K562 (cell line): ENCODE results near the gene ZNF280C. TPM values are rescaled to one million over a fixed set of nuclear protein-coding genes. Genes with fewer than 3 reads are reported as not detected.

Experiments used
- CC2D1A ChIP-seq: fragments of 450-650 bp; IDR thresholded peaks from 2 replicates; pipeline ENCODE4 v1.6.1; 2017; ENCODE audit warnings: mild to moderate bottlenecking
- CREBBP ChIP-seq: IDR thresholded peaks from one replicate; pipeline ENCODE4 v1.6.1; 2012; ENCODE audit warnings: low read depth, mild to moderate bottlenecking, control low read depth, inconsistent platforms, low read length
- CREM ChIP-seq: IDR thresholded peaks from 2 replicates; pipeline ENCODE4 v1.6.1; 2014; ENCODE audit warnings: antibody characterized with exemption, low read depth
- EP400 ChIP-seq: fragments of 450-650 bp; IDR thresholded peaks from 2 replicates; pipeline ENCODE4 v1.6.1; 2017; ENCODE audit warnings: antibody characterized with exemption, mild to moderate bottlenecking, moderate library complexity
- ETV6 ChIP-seq, 3 experiments: fragments of 150-350 bp in 1 of 3; sonication (generic) in 1 of 3; formaldehyde crosslinking in 1 of 3; IDR thresholded peaks; 2 replicates each; pipeline versions ENCODE4 v1.6.1 to v1.8.0; 2014 to 2022; ENCODE audit warnings: borderline replicate concordance in 2 of 3, low read depth in 2 of 3, antibody characterized with exemption in 1 of 3, low read length in 1 of 3, mild to moderate bottlenecking in 1 of 3, missing genetic modification reagents in 1 of 3
- FOXJ2 ChIP-seq: fragments of 200-800 bp; sonication (Bioruptor generic); IDR thresholded peaks from 2 replicates; pipeline ENCODE4 v1.6.1; 2016; ENCODE audit warnings: missing genetic modification characterization, missing compliant biosample characterization
- HINFP ChIP-seq: fragments of 450-650 bp; conservative IDR thresholded peaks from 2 replicates; pipeline ENCODE4 v1.6.1; 2016; ENCODE audit warnings: missing genetic modification characterization, low read depth, mild to moderate bottlenecking, control low read depth, missing compliant biosample characterization
- IFI16 ChIP-seq: fragments of 250-450 bp; sonication (Bioruptor Pico); IDR thresholded peaks from 2 replicates; pipeline ENCODE4 v2.1.2; 2022; ENCODE audit warnings: mild to moderate bottlenecking, inconsistent platforms
- LEF1 ChIP-seq: fragments of 450-650 bp; IDR thresholded peaks from 2 replicates; pipeline ENCODE4 v1.6.1; 2016; ENCODE audit warnings: mild to moderate bottlenecking
- MTA2 ChIP-seq: fragments of 450-650 bp; IDR thresholded peaks from 2 replicates; pipeline ENCODE4 v1.6.1; 2016; ENCODE audit warnings: low read depth
- MXD1 ChIP-seq: fragments of 250-450 bp; sonication (Bioruptor Pico); IDR thresholded peaks from 2 replicates; pipeline ENCODE4 v1.8.0; 2021; ENCODE audit warnings: borderline replicate concordance, mild to moderate bottlenecking, moderate library complexity; ENCODE audit not compliant: poor library complexity, severe bottlenecking
- NR4A1 ChIP-seq, 2 experiments: fragments of 250-450 bp in 1 of 2; fragments of 450-650 bp in 1 of 2; sonication (Bioruptor Pico) in 1 of 2; IDR thresholded peaks; 2 replicates each; pipeline versions ENCODE4 v1.4.0 to v1.6.1; 2016 to 2020; ENCODE audit warnings: mild to moderate bottlenecking in 2 of 2, missing compliant biosample characterization in 1 of 2, missing genetic modification characterization in 1 of 2, moderate library complexity in 1 of 2
- POLR3A ChIP-seq: IDR thresholded peaks from 2 replicates; pipeline ENCODE4 v1.6.1; 2011; ENCODE audit warnings: borderline replicate concordance, mild to moderate bottlenecking, moderate library complexity; ENCODE audit not compliant: insufficient read length, insufficient read depth; ENCODE audit errors: extremely low read depth
- PPARD ChIP-seq: fragments of 250-450 bp; sonication (Bioruptor Pico); IDR thresholded peaks from 2 replicates; pipeline ENCODE4 v1.8.0; 2022; ENCODE audit warnings: inconsistent platforms, mild to moderate bottlenecking, moderate library complexity
- PRMT5 ChIP-seq: sonication (generic); formaldehyde crosslinking; IDR thresholded peaks from 2 replicates; pipeline ENCODE4 v1.5.0; 2020; ENCODE audit warnings: missing genetic modification reagents
- PTTG1 ChIP-seq: fragments of 450-650 bp; IDR thresholded peaks from 2 replicates; pipeline ENCODE4 v1.6.1; 2016; ENCODE audit warnings: low read depth, mild to moderate bottlenecking, missing genetic modification characterization, missing compliant biosample characterization
- THRB ChIP-seq: fragments of 450-650 bp; formaldehyde crosslinking; conservative IDR thresholded peaks from 2 replicates; pipeline ENCODE4 v1.4.0; 2022; ENCODE audit warnings: mild to moderate bottlenecking, missing genetic modification characterization
- ZBTB2 ChIP-seq: fragments of 450-650 bp; IDR thresholded peaks from 2 replicates; pipeline ENCODE4 v1.6.1; 2016; ENCODE audit warnings: antibody characterized with exemption
- ZNF134 ChIP-seq: fragments of 250-450 bp; sonication (Bioruptor Pico); conservative IDR thresholded peaks from 2 replicates; pipeline ENCODE4 v1.4.0; 2020
- ZNF282 ChIP-seq: sonication (generic); formaldehyde crosslinking; IDR thresholded peaks from 2 replicates; pipeline ENCODE4 v1.8.1; 2023; ENCODE audit warnings: missing genetic modification reagents
- ZNF551 ChIP-seq: fragments of 250-450 bp; sonication (Bioruptor Pico); IDR thresholded peaks from 2 replicates; pipeline ENCODE4 v1.5.0; 2021; ENCODE audit warnings: mild to moderate bottlenecking, moderate library complexity
- ZNF695 ChIP-seq: fragments of 450-650 bp; formaldehyde crosslinking; IDR thresholded peaks from 2 replicates; pipeline ENCODE4 v1.4.0; 2020; ENCODE audit warnings: mild to moderate bottlenecking, moderate library complexity
- polyA plus RNA-seq, 8 experiments: library from polyadenylated mRNA; depleted of rRNA in 4 of 8; stranded (reverse) in 5 of 8; unstranded in 3 of 8; fragments of >200 nt; fragmentation: Nextera tagmentation in 2 of 8; fragmentation: Illumina TruSeq in 1 of 8; extraction: Ambion mirVana in 2 of 8; extraction: Trizol in 1 of 8; gene quantifications; 2 replicates each; pipeline versions ENCODE4 v1.2.1 to v1.2.3, GENCODE V29; 2011 to 2014; ENCODE audit warnings: inconsistent platforms in 1 of 8, missing spikeins in 1 of 8
- total RNA-seq, 7 experiments: library from RNA; depleted of rRNA in 6 of 7; stranded (reverse); fragments of >200 nt in 6 of 7; fragmentation: Illumina TruSeq in 2 of 7; extraction: Trizol in 2 of 7; gene quantifications; 2 replicates each; pipeline versions ENCODE4 v1.2.1 to v1.2.3, GENCODE V29; 2011 to 2021; ENCODE audit warnings: low replicate concordance in 1 of 7

ZNF280C gene
- total and polyA plus RNA-seq, 9 of the 15 experiments (the other 6 are each of a cell fraction or from before 2014, with no cell fraction given) = 1.6 to 8.3 (median 4.4) TPM

- TF ChIP-seq ETV6 (IDR thresholded peaks at IDR 0.05; ENCODE audit: borderline replicate concordance in 1 of 2, low read depth in 2 of 2, low read length in 1 of 2) = no peak
- TF ChIP-seq ETV6 (CRISPR knock-in tag; IDR thresholded peaks at IDR 0.05; ENCODE audit: borderline replicate concordance) = no peak
- peak; percentile 49; the same call in 1 of the 2 replicates for TF ChIP-seq NR4A1 (CRISPR knock-in tag; IDR thresholded peaks at IDR 0.05)
- TF ChIP-seq NR4A1 (tag; IDR thresholded peaks at IDR 0.05) = no peak
- TF ChIP-seq PPARD (CRISPR knock-in tag) = no peak
- peak; percentile 93 for TF ChIP-seq ZBTB2
- TF ChIP-seq CREBBP = no peak
- no peak for TF ChIP-seq ZNF551 (CRISPR knock-in tag)
- TF ChIP-seq ZNF134 = no peak
- peak; percentile 42 for TF ChIP-seq LEF1
- peak; percentile 16; the same call in 1 of the 2 replicates for TF ChIP-seq FOXJ2
- no peak for TF ChIP-seq IFI16
- peak; percentile 82 for TF ChIP-seq EP400
- no peak for TF ChIP-seq ZNF695
- TF ChIP-seq MXD1 (CRISPR knock-in tag) = no peak
- TF ChIP-seq HINFP (tag) = no peak
- no peak for TF ChIP-seq ZNF282 (CRISPR knock-in tag)
- no peak for TF ChIP-seq PRMT5 (CRISPR knock-in tag)
- peak; percentile 14; the same call in 1 of the 2 replicates for TF ChIP-seq CC2D1A
- TF ChIP-seq CREM = peak; percentile 37; the same call in 1 of the 2 replicates
- TF ChIP-seq MTA2 = 0 out of 2 replicates have a peak, but pooled peaks have one; percentile 13
- TF ChIP-seq POLR3A = no peak
- TF ChIP-seq PTTG1 (tag) = no peak
- no peak for TF ChIP-seq THRB
These were observed 102.8 kb downstream of the ZNF280C start, which contains the start of gene AIFM1 (continued) for GRCh38 chrX:130165703-130166502.
